NCI-H1436 treated with DMSO at 0.1 percent for 48 hours (cell line): ENCODE data around the gene SMARCA4.

ENCODE experiments used
- DNase-seq: peaks from one replicate; lab custom pipeline; 2025; lab: John Stamatoyannopoulos, UW

Gene SMARCA4

DNA sequence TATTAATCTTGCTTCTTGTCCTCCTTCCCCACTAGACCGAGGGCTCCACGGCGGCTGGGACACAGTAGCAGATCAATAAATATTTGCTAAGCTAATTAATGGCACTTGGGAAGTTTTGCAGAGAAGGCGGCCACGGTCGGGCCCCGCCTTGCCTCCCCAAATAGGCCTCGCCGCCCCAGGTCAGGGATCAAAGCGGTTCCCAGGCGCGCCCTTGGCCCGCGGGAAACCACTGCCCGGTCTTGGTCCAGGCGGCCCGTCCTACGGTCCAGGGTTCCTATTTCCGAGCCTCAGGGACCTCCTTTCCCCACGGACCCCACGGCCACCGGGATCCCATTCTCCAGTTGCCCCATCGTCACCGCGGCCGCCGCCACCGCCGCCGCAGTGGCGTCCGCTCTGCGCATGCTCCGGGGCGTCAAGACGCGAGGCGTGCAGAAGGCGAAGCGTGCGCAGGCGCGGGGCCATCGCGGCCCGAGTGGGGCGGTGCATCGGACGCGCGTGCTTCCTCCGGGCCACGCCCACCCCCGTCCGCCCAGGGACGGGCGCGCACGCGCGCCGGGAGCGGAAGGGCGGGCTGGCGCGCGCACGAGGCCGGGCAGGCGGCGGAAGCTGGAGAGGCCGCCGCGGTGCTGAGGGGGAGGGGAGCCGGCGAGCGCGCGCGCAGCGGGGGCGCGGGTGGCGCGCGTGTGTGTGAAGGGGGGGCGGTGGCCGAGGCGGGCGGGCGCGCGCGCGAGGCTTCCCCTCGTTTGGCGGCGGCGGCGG, at the start of gene SMARCA4:
SMARCA4 (plus strand) TSS at position 717 of the 759 bp plus-strand sequence. CDS start 23,122 bp downstream, outside the sequence.
- DNase-seq = peak; percentile 84

DNA sequence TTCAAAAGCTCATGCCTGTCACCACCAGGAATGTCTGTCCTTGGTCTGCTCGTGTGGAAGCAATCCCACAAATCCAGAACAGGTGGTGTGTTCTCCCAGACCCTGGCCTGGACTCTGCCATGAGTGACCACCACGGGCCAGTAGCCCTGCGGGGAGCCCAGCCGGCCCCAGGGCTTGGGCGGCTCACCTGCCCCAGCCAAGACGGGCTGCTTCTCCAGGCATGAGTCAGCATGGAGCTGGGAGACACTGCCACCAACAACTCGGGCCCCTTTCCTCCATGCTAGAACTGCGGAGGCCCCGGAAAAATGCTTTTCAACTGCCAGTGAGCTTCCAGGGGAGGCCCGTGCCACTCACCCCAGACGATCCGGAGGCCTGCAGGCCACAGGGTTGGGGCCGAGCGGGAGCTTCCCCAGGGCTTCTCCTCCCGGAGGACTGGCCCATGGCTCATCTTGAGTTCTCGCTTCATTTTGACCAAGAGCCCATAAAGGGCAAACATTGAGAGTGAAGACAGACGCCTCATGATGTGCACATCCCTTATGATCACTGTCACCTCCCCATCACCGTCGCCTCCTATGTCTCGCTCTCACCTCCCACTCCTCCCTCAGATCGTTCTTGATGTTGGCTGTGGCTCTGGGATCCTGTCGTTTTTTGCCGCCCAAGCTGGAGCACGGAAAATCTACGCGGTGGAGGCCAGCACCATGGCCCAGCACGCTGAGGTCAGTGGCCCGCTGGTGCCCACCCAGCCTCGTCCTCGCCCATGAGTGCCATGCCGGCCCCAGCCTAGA, 49.1 kb upstream of the SMARCA4 start:
- no peak for DNase-seq

DNA sequence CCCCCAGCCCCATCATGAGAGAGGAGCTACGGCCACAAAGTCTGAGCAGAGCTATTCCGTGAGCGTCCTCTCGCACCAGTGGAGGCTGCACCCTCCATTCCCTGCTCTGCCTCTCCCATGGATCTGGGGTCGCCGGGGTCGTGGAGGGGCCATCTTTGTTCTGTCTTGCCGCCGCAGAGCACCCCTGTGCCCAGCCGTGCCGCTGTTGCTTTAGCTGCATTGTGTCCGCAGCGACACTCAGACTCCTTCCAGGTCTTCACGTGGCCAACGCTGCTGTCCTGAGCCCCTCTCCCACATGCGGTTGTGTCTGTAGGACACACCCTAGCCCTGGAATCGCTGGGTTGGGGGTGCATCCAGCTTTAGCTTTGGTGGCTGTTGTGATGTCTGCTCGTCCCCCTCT, 48.2 kb upstream of the SMARCA4 start:
- no peak for DNase-seq

DNA sequence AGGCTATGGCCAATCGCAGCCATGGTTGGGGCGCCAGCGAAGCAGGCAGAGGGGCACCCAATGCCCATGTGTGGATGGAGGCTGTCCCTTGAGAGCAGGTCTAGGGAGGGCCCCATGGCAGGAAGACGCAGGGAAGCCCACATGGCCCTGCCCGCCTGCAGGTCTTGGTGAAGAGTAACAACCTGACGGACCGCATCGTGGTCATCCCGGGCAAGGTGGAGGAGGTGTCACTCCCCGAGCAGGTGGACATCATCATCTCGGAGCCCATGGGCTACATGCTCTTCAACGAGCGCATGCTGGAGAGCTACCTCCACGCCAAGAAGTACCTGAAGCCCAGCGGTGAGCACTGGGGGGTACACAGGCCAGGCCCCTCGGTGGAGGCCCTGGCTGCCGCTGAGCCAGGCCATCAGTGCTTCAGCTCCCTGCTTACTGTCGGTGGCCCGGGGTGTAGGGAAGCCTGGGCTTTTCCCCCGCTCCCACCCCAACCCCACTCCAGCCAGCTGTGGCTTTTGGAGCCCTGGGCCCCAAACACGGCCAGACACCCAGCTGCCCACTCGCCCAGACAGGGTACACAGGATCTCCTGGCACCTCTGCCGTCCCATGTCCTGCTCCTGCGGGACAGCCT, 47.0 kb upstream of the SMARCA4 start:
- DNase-seq = no peak

DNA sequence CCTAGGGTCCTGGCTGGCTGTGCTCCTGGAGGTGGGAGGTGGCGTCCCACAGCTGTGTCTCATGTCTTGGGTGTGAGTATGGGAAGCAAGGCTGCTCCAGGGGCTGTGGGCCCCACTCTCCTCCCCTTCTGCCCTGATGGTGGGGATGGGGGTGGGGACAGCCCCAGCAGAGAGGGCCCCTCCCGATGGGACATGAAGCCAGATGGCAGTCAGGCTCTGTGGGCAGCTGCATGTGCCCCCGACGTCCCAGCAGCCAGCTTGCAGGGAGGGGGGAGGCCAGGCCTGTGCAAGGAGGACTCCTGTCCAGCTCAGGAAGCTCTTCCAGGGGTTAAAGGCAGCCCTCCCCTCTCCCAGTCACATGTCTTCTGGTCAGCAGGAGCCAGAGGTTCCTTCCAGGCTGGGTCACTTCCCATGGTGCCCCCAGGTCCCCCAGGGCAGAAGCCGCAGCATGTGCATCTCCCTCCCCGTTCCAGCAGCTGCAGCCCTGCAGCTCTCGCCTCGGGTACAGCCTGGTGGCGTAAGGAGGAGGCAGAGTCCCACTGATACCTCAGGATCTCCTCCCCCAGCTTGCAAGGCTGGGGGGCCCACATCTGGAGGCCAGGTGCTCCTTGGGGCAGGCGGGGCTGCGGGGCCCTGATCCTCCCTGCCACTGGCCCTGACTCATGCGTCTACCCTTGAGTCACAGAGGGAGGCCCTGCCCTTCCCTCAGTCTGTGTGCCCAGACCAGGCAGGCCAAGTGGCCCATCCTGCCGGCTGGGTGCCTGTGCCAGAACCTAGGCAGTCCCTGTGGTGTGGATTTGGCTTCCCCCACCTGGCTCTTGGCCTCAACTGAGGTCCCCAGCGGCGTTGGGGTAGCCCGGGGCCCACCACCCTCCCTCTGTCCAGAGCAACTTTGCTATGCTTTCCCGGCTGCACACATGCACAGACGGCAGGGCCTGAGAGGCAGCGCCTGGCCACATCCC, 45.4 kb upstream of the SMARCA4 start:
- no peak for DNase-seq

DNA sequence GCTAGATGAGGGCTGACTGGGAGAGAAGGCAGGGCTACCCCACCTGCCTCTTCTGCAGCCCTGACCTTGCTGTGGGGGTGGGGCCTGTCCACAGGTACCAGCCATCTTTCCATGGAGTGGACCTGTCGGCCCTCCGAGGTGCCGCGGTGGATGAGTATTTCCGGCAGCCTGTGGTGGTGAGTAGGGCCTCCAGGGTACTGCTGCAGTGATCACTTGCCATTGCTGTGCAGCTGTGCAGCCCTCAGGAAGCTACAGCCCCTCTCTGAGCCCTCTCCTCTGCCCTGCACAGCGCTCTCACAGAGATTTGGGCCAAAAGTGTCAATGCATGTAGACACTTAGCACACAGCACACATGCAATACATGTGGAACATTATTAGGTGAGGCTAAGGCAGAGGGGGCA, 44.2 kb upstream of the SMARCA4 start:
- DNase-seq = no peak

DNA sequence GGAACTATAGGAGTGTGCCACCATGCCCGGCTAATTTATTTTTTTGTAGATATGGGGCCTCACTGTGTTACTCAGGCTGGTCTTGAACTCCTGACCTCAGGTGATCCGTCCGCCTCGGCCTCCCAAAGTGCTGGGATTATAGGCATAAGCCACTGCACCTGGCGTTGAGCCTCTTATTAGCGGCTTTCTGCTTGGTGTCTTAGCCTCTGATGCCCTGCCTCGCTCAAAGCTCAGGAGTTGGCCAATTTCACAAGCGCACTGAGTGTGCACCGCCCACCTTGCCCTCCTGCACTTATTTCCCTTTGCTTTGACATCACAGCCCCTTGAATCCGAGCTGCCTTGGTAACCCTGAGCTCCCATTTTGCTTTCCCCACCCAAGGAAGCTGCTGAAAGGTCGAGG, 42.5 kb upstream of the SMARCA4 start:
- DNase-seq = no peak

DNA sequence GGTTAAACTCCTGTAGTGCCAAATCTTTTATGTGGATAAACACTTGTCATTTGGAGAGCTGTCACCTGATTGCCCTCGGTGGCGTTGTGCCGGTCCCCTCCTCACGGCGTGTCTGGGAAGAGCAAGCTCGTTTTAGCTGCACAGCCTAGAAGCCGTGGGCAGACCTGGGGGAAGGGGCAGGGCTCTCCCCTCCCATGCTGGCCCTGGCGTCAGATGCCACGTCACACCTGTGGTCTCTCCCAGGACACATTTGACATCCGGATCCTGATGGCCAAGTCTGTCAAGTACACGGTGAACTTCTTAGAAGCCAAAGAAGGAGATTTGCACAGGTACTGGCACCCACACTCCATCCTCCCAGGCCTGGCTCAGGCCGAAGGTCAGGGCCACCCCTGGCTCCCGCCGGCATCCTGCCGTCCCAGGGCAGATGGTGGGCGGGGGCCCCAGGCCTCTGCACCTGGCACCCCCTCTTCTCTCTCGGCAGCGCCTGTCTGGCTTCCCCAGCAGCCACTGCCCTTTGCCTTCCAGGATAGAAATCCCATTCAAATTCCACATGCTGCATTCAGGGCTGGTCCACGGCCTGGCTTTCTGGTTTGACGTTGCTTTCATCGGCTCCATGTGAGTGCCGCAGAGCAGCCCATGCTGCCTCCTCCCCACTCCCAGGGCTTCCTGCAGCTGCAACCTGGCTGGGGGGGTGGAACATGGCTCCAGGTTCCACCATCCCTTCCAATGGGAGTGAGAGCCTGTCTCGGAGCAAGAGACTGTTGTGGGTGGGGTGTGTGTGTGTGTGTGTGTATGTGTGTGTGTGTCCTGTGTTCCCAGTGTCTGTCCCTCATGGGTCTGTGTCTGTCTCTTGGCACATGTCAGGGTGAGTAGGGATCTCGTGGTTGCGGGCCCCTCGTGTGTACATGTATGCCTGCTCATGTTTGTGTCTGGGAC, 41.2 kb upstream of the SMARCA4 start:
- DNase-seq = no peak

DNA sequence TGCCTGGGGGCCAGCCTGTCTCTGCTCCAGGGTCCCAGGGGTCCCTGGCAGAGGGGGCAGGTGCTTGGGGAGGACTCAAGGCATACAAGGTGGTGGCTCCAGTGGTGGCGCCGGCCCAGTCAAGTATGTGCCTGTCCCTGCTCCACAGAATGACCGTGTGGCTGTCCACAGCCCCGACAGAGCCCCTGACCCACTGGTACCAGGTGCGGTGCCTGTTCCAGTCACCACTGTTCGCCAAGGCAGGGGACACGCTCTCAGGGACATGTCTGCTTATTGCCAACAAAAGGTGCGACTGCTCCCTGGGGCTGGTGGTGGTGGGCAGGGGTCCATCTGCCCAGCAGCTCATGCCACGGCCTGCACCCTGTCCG, 40.6 kb upstream of the SMARCA4 start:
- no peak for DNase-seq

DNA sequence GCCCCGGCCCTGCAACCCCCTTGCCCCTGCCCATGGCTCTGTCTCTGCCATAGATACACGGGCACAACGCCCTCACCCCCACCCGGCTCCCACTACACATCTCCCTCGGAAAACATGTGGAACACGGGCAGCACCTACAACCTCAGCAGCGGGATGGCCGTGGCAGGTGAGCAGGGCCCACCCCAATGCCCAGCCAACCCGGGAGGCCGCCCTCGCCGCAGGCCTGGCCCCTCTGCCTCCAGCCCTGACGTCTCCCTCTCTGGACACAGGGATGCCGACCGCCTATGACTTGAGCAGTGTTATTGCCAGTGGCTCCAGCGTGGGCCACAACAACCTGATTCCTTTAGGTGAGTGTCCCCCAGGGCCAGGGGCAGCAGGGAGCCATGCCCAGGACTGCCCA, 40.0 kb upstream of the SMARCA4 start:
- DNase-seq = no peak

DNA sequence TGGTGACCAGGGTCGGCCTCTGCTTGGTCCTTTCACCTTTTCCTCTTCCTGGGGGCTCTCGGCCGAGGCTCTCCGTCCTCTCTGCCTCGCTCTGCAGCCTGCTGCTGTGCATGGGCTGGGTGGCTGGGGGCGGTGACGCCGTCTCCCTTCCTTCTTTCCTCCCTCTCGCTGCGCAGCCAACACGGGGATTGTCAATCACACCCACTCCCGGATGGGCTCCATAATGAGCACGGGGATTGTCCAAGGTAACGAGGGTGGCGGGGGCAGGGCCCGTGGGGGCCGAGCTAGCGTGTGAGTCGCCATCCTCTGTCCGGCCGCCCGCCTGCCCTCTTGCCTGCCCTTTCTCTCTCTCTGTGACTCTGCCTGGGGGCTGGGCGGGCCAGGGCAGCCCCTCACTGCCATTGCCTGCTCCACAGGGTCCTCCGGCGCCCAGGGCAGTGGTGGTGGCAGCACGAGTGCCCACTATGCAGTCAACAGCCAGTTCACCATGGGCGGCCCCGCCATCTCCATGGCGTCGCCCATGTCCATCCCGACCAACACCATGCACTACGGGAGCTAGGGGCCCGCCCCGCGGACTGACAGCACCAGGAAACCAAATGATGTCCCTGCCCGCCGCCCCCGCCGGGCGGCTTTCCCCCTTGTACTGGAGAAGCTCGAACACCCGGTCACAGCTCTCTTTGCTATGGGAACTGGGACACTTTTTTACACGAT, 39.5 kb upstream of the SMARCA4 start:
- DNase-seq = no peak

DNA sequence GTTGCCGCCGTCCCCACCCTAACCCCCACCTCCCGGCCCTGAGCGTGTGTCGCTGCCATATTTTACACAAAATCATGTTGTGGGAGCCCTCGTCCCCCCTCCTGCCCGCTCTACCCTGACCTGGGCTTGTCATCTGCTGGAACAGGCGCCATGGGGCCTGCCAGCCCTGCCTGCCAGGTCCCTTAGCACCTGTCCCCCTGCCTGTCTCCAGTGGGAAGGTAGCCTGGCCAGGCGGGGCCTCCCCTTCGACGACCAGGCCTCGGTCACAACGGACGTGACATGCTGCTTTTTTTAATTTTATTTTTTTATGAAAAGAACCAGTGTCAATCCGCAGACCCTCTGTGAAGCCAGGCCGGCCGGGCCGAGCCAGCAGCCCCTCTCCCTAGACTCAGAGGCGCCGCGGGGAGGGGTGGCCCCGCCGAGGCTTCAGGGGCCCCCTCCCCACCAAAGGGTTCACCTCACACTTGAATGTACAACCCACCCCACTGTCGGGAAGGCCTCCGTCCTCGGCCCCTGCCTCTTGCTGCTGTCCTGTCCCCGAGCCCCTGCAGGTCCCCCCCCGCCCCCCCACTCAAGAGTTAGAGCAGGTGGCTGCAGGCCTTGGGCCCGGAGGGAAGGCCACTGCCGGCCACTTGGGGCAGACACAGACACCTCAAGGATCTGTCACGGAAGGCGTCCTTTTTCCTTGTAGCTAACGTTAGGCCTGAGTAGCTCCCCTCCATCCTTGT, 38.8 kb upstream of the SMARCA4 start:
- DNase-seq = no peak

DNA sequence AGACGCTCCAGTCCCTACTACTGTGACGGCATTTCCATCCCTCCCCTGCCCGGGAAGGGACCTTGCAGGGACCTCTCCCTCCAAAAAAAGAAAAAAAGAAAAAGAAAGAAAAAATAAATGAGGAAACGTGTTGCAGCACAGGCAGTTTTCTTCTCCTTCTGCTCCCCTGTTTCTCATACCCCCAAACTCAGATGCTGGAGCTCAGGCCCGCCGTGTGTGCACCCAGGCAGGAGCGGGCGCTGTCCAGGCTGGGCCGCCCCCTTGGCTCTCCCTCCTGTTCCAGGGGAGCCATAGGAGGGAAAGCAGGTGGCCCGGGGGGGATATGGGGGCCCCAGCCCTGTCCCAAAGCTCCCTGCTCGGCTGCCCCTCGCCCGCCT, 38.2 kb upstream of the SMARCA4 start:
- DNase-seq = no peak

DNA sequence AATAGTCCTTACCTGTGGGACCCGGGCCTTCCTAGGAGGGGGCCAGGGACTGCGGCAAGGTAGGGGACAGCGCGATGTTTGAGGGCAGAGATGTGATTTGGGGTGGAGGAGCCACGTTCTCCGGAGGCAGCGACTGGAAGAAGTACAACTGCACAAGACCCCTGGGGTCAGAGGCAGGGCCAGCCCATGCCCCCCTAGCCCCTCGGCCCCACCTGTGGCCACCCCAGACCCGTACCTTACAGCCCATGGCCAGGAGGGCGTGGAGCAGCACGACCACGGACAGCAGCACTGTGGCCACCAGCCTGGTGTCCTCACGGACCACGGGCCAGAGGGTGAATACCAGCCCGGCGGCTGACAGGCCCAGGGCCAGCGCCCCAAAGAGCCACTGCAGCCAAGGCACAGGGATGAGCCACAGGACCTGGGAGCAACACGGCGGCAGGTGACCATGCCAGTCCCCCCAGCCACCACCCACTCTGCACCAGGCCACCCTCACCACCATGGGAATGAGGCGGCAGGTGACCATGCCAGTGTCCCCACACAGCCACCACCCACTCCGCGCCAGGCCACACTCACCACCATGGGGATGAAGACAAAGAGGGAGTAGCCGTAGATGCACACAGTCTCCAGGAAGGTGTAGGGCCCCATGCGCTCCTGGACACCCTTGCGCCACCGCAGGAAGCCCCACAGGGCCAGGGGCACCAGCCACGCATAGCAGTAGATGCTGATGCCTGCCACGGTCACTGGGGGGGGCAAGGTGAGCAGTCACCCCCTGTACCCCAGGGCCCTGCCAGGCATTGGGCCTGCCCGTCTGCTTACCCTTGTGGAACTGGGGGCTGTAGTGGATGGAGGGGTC, 37.3 kb upstream of the SMARCA4 start:
- DNase-seq = no peak

DNA sequence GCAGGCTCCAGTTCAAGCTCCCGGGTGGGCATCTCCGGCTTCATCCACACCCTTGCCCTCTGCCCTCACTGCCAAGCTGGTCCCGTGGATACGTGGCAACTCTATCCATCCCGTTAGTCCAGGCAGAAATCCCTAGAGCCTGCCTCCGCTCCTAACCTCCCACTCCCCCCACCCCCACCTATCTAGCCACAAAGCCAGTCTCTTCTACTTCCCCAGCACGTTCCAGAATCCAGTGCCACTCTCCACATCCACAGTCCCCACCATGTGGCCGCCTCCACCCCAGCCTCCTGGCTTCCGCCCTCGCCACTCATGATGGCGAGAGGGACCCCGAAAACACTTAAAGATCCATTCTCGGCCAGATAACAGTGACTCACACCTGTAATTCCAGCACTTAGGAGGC, 36.2 kb upstream of the SMARCA4 start:
- no peak for DNase-seq

DNA sequence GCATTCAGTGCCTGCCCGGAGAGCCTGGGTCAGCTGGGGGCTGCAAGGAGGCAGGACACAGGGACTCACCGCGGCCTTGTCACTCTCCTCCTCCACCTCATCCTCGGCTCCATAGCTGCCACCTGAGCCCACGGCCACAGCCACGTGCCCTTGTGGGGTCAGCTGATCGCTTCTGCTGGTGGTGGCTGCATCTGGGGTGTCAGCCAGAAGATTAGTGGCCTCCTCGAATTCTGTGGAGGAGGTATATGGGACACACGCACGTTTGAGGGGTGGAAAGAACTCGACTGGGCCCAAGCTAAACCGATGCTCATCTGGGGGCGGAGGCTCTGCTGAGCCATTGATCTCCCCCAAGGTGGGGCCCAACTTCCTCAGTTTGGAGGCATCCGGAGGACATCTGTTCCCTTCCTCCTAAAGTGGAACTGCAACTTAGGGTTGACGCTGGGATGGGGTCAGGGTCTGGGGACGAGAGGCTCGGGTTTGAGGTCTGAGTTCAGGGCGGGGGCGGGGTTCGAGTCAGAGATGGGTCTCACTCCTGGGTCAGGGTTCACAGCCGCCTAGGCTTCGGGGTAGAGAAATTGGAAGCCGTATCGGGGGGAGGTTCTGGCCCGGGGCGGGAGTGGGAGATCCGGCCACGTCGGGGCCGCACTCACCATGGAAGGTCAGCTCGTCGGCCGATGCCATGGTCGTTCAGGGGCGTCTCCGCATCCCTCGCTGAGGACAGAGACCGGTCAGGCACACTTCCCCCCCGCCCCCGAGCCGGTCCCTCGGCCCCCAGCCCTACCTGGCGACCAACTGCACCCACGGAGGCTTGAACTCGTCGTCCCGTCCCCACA, 32.9 kb upstream of the SMARCA4 start:
- DNase-seq = no peak

DNA sequence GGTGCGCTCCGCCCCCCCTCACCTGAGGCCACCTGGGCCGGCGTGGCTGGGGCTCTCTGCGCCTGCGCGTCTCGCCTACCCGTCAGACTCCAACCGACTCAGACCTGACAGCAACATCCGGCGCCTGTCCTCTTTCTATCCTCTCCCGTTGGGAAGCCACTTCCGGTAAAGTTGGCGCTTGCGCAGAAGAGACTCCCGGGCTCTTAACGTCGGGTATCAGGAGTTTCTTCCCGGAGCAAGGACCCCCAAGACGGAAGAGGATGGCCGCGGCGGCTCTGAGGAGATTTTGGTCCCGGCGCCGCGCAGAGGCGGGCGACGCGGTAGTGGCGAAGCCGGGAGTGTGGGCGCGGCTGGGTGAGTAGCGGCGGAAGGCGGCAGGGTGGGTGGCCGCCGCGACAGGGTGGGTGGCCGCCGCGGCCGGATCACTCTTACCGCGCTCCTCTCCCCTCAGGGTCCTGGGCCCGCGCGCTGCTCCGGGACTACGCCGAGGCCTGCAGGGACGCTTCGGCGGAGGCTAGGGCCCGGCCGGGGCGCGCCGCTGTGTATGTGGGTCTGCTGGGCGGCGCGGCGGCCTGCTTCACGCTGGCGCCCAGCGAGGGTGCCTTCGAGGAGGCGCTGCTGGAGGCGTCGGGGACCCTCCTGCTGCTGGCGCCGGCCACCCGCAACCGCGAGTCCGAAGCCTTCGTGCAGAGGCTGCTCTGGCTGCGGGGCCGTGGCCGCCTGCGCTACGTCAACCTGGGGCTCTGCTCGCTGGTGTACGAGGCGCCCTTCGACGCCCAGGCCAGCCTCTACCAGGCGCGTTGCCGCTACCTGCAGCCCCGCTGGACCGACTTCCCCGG, 32.0 kb upstream of the SMARCA4 start, which contains the start of the genes TIMM29 and YIPF2:
TIMM29 (plus strand) TSS at position 249 of the 839 bp plus-strand sequence; CDS start at position 261, 12 bp downstream.
YIPF2 (minus strand) TSS at position 77 of the 839 bp plus-strand sequence. CDS start 229 bp downstream, outside the sequence.
- peak; percentile 95 for DNase-seq
